Epithelial cell of esophagus (primary cell): ENCODE results near the gene HP.

Source experiments
- DNase-seq: peaks from one replicate; pipeline ENCODE4 v3.0.0; 2010; ENCODE audit warnings: low read depth
- H3K4me3 ChIP-seq: 2 replicates; pipeline ENCODE4 v1.5.1; 2011; ENCODE audit warnings: mild to moderate bottlenecking, low read length, control low read depth
- CTCF ChIP-seq: IDR thresholded peaks from 2 replicates; pipeline ENCODE4 v1.5.1; 2011; ENCODE audit warnings: low read depth, mild to moderate bottlenecking, low read length, control low read depth, inconsistent platforms; ENCODE audit not compliant: insufficient read depth; ENCODE audit errors: missing control alignments

HP gene

GRCh38 chr16:72091217-72091616 is 36.9 kb downstream of the HP start:
- no peak for DNase-seq
- no peak overlapping the region for H3K4me3 ChIP-seq
- TF ChIP-seq CTCF, result no peak

- no peak for TF ChIP-seq CTCF
- peak overlapping the region; percentile 93 for H3K4me3 ChIP-seq
- peak; percentile 67 for DNase-seq
Measured at GRCh38 chr16:72092832-72093447, 38.6 kb downstream of the HP start.

GRCh38 chr16:72093448-72094265 is 39.4 kb downstream of the HP start, which contains the start of the genes DHX38 and TXNL4B:
Gene DHX38 (plus strand): TSS chr16:72093847. CDS start chr16:72096158, 2,311 bp downstream.
Gene TXNL4B (minus strand): TSS chr16:72093620. CDS start chr16:72090749, 2,871 bp downstream.
- peak within 1 kb of the TSS; percentile 93 for H3K4me3 ChIP-seq
- no peak for TF ChIP-seq CTCF
- DNase-seq, result peak; percentile 99

GRCh38 chr16:72094266-72094610 is 39.9 kb downstream of the HP start:
- no peak for TF ChIP-seq CTCF
- H3K4me3 ChIP-seq, result peak overlapping the region; percentile 93
- peak; percentile 27 for DNase-seq

GRCh38 chr16:72098936-72099335 is 44.6 kb downstream of the HP start:
- H3K4me3 ChIP-seq, result no peak overlapping the region
- DNase-seq, result no peak

GRCh38 chr16:72099377-72099818 is 45.1 kb downstream of the HP start:
- DNase-seq, result peak; percentile 73
- H3K4me3 ChIP-seq, result no peak overlapping the region
- TF ChIP-seq CTCF, result peak; percentile 61

More at GRCh38 chr16:72098936-72099335, 44.6 kb downstream of the HP start:
- TF ChIP-seq CTCF, result no peak

GRCh38 chr16:72101195-72101594 is 46.9 kb downstream of the HP start:
- no peak for TF ChIP-seq CTCF
- H3K4me3 ChIP-seq, result no peak overlapping the region
- no peak for DNase-seq
